WTC11 (cell line): ENCODE results near the gene SPZ1. TPM values are rescaled to one million over a fixed set of nuclear protein-coding genes. Genes with fewer than 3 reads are reported as not detected.

Experiments used
- ATAC-seq: fragments of 200-7000 bp; cut with Tn5 transposase; 2 replicates; pipeline ENCODE4 v1.10.0; 2021; ENCODE audit warnings: mild to moderate bottlenecking, moderate library complexity
- CTCF ChIA-PET: fragments of 300-600 bp; sonication (Branson Sonifier 250); formaldehyde crosslinking; loops from one replicate; lab custom pipeline; 2021; ENCODE audit warnings: antibody characterized with exemption; lab: Charles Lee
- POLR2A ChIA-PET: fragments of 350-600 bp; sonication (Branson Sonifier 250); formaldehyde crosslinking; loops from one replicate; lab custom pipeline; 2021; ENCODE audit warnings: antibody characterized with exemption; lab: Charles Lee
- DNase-seq: peaks from one replicate; pipeline ENCODE4 v3.0.0; 2021; ENCODE audit warnings: low spot score
- H3K27ac Mint-ChIP-seq: 2 replicates; pipeline ENCODE4 v1.8.0; 2021; ENCODE audit warnings: mixed read lengths
- H3K27me3 Mint-ChIP-seq: 2 replicates; pipeline ENCODE4 v1.8.0; 2021; ENCODE audit warnings: low read depth, mild to moderate bottlenecking, moderate library complexity, mixed read lengths
- H3K36me3 Mint-ChIP-seq: 2 replicates; pipeline ENCODE4 v1.8.0; 2021; ENCODE audit warnings: mixed read lengths
- H3K4me1 Mint-ChIP-seq: 2 replicates; pipeline ENCODE4 v1.8.0; 2022; ENCODE audit warnings: mixed read lengths
- H3K4me3 Mint-ChIP-seq: 2 replicates; pipeline ENCODE4 v1.8.0; 2021; ENCODE audit warnings: mild to moderate bottlenecking, moderate library complexity, mixed read lengths
- H3K9me3 Mint-ChIP-seq: 2 replicates; pipeline ENCODE4 v1.8.0; 2021; ENCODE audit warnings: mixed read lengths
- ATF1 ChIP-seq: sonication (generic); formaldehyde crosslinking; IDR thresholded peaks from 2 replicates; pipeline ENCODE4 v1.8.1; 2023; ENCODE audit warnings: mild to moderate bottlenecking, moderate library complexity, missing genetic modification reagents
- ATF3 ChIP-seq: sonication (generic); formaldehyde crosslinking; conservative IDR thresholded peaks from 2 replicates; pipeline ENCODE4 v1.8.1; 2022; ENCODE audit warnings: mild to moderate bottlenecking, missing genetic modification reagents
- CDX4 ChIP-seq: fragments of 250-450 bp; sonication (Bioruptor Pico); IDR thresholded peaks from 2 replicates; pipeline ENCODE4 v1.9.0; 2021; ENCODE audit warnings: moderate library complexity, mild to moderate bottlenecking, inconsistent platforms, borderline replicate concordance
- ESRRA ChIP-seq: sonication (generic); formaldehyde crosslinking; IDR thresholded peaks from 2 replicates; pipeline ENCODE4 v1.8.1; 2022; ENCODE audit warnings: mild to moderate bottlenecking, missing genetic modification reagents, borderline replicate concordance
- FOXJ3 ChIP-seq: sonication (generic); formaldehyde crosslinking; IDR thresholded peaks from 2 replicates; pipeline ENCODE4 v1.9.0; 2021; ENCODE audit warnings: missing genetic modification reagents, mild to moderate bottlenecking, borderline replicate concordance
- FOXK1 ChIP-seq: sonication (generic); formaldehyde crosslinking; IDR thresholded peaks from 2 replicates; pipeline ENCODE4 v1.8.0; 2022; ENCODE audit warnings: mild to moderate bottlenecking, moderate library complexity, missing genetic modification reagents
- GABPB1 ChIP-seq: sonication (generic); formaldehyde crosslinking; IDR thresholded peaks from 2 replicates; pipeline ENCODE4 v1.8.1; 2023; ENCODE audit warnings: mild to moderate bottlenecking, missing genetic modification reagents
- GTF2I ChIP-seq: fragments of 250-450 bp; sonication (Bioruptor Pico); conservative IDR thresholded peaks from 2 replicates; pipeline ENCODE4 v1.4.0; 2021; ENCODE audit warnings: mild to moderate bottlenecking
- HMGA2 ChIP-seq: fragments of 250-450 bp; sonication (Bioruptor Pico); IDR thresholded peaks from 2 replicates; pipeline ENCODE4 v1.4.0; 2021; ENCODE audit warnings: mild to moderate bottlenecking, moderate library complexity
- IRF2 ChIP-seq: sonication (generic); formaldehyde crosslinking; IDR thresholded peaks from 2 replicates; pipeline ENCODE4 v1.8.0; 2022; ENCODE audit warnings: low read depth, missing genetic modification reagents, borderline replicate concordance
- NFE2L1 ChIP-seq: sonication (generic); formaldehyde crosslinking; IDR thresholded peaks from 2 replicates; pipeline ENCODE4 v1.8.1; 2023; ENCODE audit warnings: missing genetic modification reagents
- NR1H2 ChIP-seq: sonication (generic); formaldehyde crosslinking; IDR thresholded peaks from 2 replicates; pipeline ENCODE4 v1.9.0; 2021; ENCODE audit warnings: mild to moderate bottlenecking, moderate library complexity, missing genetic modification reagents
- NR3C1 ChIP-seq: sonication (generic); formaldehyde crosslinking; conservative IDR thresholded peaks from 2 replicates; pipeline ENCODE4 v1.8.1; 2023; ENCODE audit warnings: low read depth, mild to moderate bottlenecking, missing genetic modification reagents
- RELA ChIP-seq: sonication (generic); formaldehyde crosslinking; IDR thresholded peaks from 2 replicates; pipeline ENCODE4 v1.8.1; 2022; ENCODE audit warnings: missing genetic modification reagents, mild to moderate bottlenecking, borderline replicate concordance
- SMAD3 ChIP-seq: sonication (generic); formaldehyde crosslinking; IDR thresholded peaks from 2 replicates; pipeline ENCODE4 v1.8.0; 2022; ENCODE audit warnings: missing genetic modification reagents, mild to moderate bottlenecking, borderline replicate concordance
- TCF7 ChIP-seq: sonication (generic); formaldehyde crosslinking; IDR thresholded peaks from 2 replicates; pipeline ENCODE4 v1.8.0; 2022; ENCODE audit warnings: mild to moderate bottlenecking, low read depth, missing genetic modification reagents, moderate library complexity
- TEAD1 ChIP-seq: sonication (generic); formaldehyde crosslinking; IDR thresholded peaks from 2 replicates; pipeline ENCODE4 v1.8.0; 2022; ENCODE audit warnings: mild to moderate bottlenecking, missing genetic modification reagents
- TEAD4 ChIP-seq: sonication (generic); formaldehyde crosslinking; IDR thresholded peaks from 2 replicates; pipeline ENCODE4 v1.8.0; 2022; ENCODE audit warnings: mild to moderate bottlenecking, missing genetic modification reagents
- ZNF219 ChIP-seq: sonication (generic); formaldehyde crosslinking; IDR thresholded peaks from 2 replicates; pipeline ENCODE4 v1.8.0; 2023; ENCODE audit warnings: missing genetic modification reagents, mild to moderate bottlenecking, borderline replicate concordance
- ZNF532 ChIP-seq: fragments of 250-450 bp; sonication (Bioruptor Pico); IDR thresholded peaks from 2 replicates; pipeline ENCODE4 v1.9.0; 2021; ENCODE audit warnings: mild to moderate bottlenecking, borderline replicate concordance
- total RNA-seq: library from RNA; stranded (reverse); gene quantifications from 3 replicates; pipeline ENCODE4 v1.2.3, GENCODE V29; 2021
- TF ChIP-seq, protein P1 (sequence below): sonication (generic); formaldehyde crosslinking; IDR thresholded peaks from 2 replicates; pipeline ENCODE4 v1.8.0; 2022; ENCODE audit warnings: missing genetic modification reagents
- TF ChIP-seq, protein P2 (sequence below): sonication (generic); formaldehyde crosslinking; IDR thresholded peaks from 2 replicates; pipeline ENCODE4 v1.8.1; 2022; ENCODE audit warnings: low read depth, missing genetic modification reagents, borderline replicate concordance

SPZ1 gene
- total RNA-seq, 1 experiment from 2014 or later, result not detected

GRCh38 chr5:80284720-80285119 is 35.1 kb upstream of the SPZ1 start:
- TF ChIP-seq ZNF219, result no peak
- TF ChIP-seq TEAD4 (CRISPR knock-in tag), result no peak
- TF ChIP-seq CDX4 (CRISPR knock-in tag), result no peak
- no peak for TF ChIP-seq NR3C1 (CRISPR knock-in tag)
- no peak for TF ChIP-seq NFE2L1 (CRISPR knock-in tag)
- no peak for TF ChIP-seq IRF2 (CRISPR knock-in tag)
- TF ChIP-seq GTF2I (CRISPR knock-in tag), result no peak
- TF ChIP-seq ESRRA (CRISPR knock-in tag), result no peak
- no peak for TF ChIP-seq SMAD3 (CRISPR knock-in tag)
- TF ChIP-seq, protein P1, sequence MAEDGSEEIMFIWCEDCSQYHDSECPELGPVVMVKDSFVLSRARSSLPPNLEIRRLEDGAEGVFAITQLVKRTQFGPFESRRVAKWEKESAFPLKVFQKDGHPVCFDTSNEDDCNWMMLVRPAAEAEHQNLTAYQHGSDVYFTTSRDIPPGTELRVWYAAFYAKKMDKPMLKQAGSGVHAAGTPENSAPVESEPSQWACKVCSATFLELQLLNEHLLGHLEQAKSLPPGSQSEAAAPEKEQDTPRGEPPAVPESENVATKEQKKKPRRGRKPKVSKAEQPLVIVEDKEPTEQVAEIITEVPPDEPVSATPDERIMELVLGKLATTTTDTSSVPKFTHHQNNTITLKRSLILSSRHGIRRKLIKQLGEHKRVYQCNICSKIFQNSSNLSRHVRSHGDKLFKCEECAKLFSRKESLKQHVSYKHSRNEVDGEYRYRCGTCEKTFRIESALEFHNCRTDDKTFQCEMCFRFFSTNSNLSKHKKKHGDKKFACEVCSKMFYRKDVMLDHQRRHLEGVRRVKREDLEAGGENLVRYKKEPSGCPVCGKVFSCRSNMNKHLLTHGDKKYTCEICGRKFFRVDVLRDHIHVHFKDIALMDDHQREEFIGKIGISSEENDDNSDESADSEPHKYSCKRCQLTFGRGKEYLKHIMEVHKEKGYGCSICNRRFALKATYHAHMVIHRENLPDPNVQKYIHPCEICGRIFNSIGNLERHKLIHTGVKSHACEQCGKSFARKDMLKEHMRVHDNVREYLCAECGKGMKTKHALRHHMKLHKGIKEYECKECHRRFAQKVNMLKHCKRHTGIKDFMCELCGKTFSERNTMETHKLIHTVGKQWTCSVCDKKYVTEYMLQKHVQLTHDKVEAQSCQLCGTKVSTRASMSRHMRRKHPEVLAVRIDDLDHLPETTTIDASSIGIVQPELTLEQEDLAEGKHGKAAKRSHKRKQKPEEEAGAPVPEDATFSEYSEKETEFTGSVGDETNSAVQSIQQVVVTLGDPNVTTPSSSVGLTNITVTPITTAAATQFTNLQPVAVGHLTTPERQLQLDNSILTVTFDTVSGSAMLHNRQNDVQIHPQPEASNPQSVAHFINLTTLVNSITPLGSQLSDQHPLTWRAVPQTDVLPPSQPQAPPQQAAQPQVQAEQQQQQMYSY (CRISPR knock-in tag), result no peak
- no peak for TF ChIP-seq RELA (CRISPR knock-in tag)
- TF ChIP-seq ATF1 (CRISPR knock-in tag), result no peak
- CTCF ChIA-PET, result interaction anchor here (0.6 to 1.1 kb wide), 3 partner anchors 23 to 193 kb away, joined by 4 to 5 read pairs (median 5); no protein-coding TSS in a partner anchor

GRCh38 chr5:80288177-80288576 is 31.6 kb upstream of the SPZ1 start:
- DNase-seq, result no peak
- ChIA-PET POLR2A (no interaction called here), CTCF (no interaction called here)
- Mint-ChIP-seq H3K4me1 (peaks cover 6% of the 10 kb centered on the region), H3K27ac (no peak overlapping the region), H3K36me3 (no peaks in the 10 kb centered on the region), H3K27me3 (no peaks in the 10 kb centered on the region), H3K9me3 (peaks cover 9% of the 10 kb centered on the region), H3K4me3 (no peak overlapping the region)
- TF ChIP-seq TEAD1 (CRISPR knock-in tag) (no peak), HMGA2 (CRISPR knock-in tag) (no peak), GABPB1 (no peak), FOXJ3 (CRISPR knock-in tag) (no peak), NR1H2 (no peak), TEAD4 (CRISPR knock-in tag) (no peak), TCF7 (CRISPR knock-in tag) (no peak)
- no peak for ATAC-seq

More at GRCh38 chr5:80284720-80285119, 35.1 kb upstream of the SPZ1 start:
- Mint-ChIP-seq H3K9me3 (peaks cover 5% of the 10 kb centered on the region), H3K4me3 (no peak overlapping the region), H3K27ac (no peak overlapping the region; the same call in 1 of the 2 replicates), H3K36me3 (no peaks in the 10 kb centered on the region), H3K4me1 (peaks cover 6% of the 10 kb centered on the region), H3K27me3 (no peaks in the 10 kb centered on the region)
- ATAC-seq (peak; percentile 72), DNase-seq (no peak)
- POLR2A ChIA-PET, result interaction anchor here (0.7 kb wide), 1 partner anchor 193 kb away, joined by 3 read pairs; no protein-coding TSS in a partner anchor

DNA sequence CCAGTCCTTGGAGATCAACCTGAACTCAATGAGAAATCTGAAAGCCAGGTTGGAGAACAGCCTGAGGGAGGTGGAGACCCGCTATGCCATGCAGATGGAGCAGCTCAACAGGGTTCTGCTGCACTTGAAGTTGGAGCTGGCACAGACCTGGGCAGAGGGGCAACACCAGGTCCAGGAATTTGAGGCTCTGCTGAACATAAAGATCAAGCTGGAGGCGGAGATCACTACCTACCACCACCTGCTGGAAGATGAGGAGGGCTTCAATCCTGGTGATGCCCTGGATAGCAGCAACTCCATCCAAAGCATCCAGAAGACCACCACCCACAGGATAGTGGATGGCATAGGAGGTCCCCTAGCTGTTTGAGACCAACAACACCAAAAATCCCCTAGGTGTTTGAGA is 30.5 kb upstream of the SPZ1 start:
- DNase-seq (no peak), ATAC-seq (no peak)
- Mint-ChIP-seq H3K36me3 (no peaks in the 10 kb centered on the region), H3K4me1 (peaks cover 6% of the 10 kb centered on the region), H3K27ac (no peak overlapping the region), H3K27me3 (no peaks in the 10 kb centered on the region), H3K4me3 (no peak overlapping the region), H3K9me3 (peaks cover 9% of the 10 kb centered on the region)
- ChIA-PET POLR2A (no interaction called here), CTCF (no interaction called here)
- TF ChIP-seq, protein P2, sequence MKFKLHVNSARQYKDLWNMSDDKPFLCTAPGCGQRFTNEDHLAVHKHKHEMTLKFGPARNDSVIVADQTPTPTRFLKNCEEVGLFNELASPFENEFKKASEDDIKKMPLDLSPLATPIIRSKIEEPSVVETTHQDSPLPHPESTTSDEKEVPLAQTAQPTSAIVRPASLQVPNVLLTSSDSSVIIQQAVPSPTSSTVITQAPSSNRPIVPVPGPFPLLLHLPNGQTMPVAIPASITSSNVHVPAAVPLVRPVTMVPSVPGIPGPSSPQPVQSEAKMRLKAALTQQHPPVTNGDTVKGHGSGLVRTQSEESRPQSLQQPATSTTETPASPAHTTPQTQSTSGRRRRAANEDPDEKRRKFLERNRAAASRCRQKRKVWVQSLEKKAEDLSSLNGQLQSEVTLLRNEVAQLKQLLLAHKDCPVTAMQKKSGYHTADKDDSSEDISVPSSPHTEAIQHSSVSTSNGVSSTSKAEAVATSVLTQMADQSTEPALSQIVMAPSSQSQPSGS (CRISPR knock-in tag), result no peak
- TF ChIP-seq FOXK1 (no peak), RELA (CRISPR knock-in tag) (no peak), ZNF532 (CRISPR knock-in tag) (no peak), ATF3 (no peak)
